GM19467 (cell line): ENCODE measurements around the gene HDDC2.

Experiments used
- ATAC-seq: cut with Tn5 transposase; IDR thresholded peaks from one replicate; pipeline ENCODE4 v1.9.1; 2021; ENCODE audit warnings: mild to moderate bottlenecking, moderate library complexity; ENCODE audit not compliant: unreplicated experiment

The HDDC2 gene

GRCh38 chr6:125271486-125272159 is 30.1 kb downstream of the HDDC2 start:
- ATAC-seq = no peak

- ATAC-seq = no peak
Observed at GRCh38 chr6:125270380-125270779, 31.4 kb downstream of the HDDC2 start.

GRCh38 chr6:125269328-125269985 is 32.3 kb downstream of the HDDC2 start:
- no peak for ATAC-seq

GRCh38 chr6:125268765-125269164 is 33.0 kb downstream of the HDDC2 start:
- ATAC-seq = no peak

- no peak for ATAC-seq
Observed at GRCh38 chr6:125267806-125268523, 33.8 kb downstream of the HDDC2 start.

- no peak for ATAC-seq
Observed at GRCh38 chr6:125264476-125264875, 37.3 kb downstream of the HDDC2 start.

- ATAC-seq = no peak
Observed at GRCh38 chr6:125262016-125263013, 39.5 kb downstream of the HDDC2 start.

- ATAC-seq = no peak
Observed at GRCh38 chr6:125259354-125259736, 42.4 kb downstream of the HDDC2 start.

- ATAC-seq = no peak
Observed at GRCh38 chr6:125258651-125259353, 43.0 kb downstream of the HDDC2 start.

- ATAC-seq = no peak
Observed at GRCh38 chr6:125257351-125257750, 44.4 kb downstream of the HDDC2 start.

GRCh38 chr6:125255201-125255600 is 46.6 kb downstream of the HDDC2 start:
- ATAC-seq = no peak

- no peak for ATAC-seq
Observed at GRCh38 chr6:125254321-125254720, 47.4 kb downstream of the HDDC2 start.

GRCh38 chr6:125253881-125254280 is 47.9 kb downstream of the HDDC2 start:
- no peak for ATAC-seq

- no peak for ATAC-seq
Observed at GRCh38 chr6:125252891-125253290, 48.9 kb downstream of the HDDC2 start.

- ATAC-seq = no peak
Observed at GRCh38 chr6:125251516-125252220, 50.1 kb downstream of the HDDC2 start.

- ATAC-seq = no peak
Observed at GRCh38 chr6:125250511-125250910, 51.3 kb downstream of the HDDC2 start.

- no peak for ATAC-seq
Observed at GRCh38 chr6:125248136-125248535, 53.6 kb downstream of the HDDC2 start.

- no peak for ATAC-seq
Observed at GRCh38 chr6:125246566-125246965, 55.2 kb downstream of the HDDC2 start.

- no peak for ATAC-seq
Observed at GRCh38 chr6:125245523-125246264, 56.1 kb downstream of the HDDC2 start.
